ENCODE data around the gene MVD.

MVD gene

DNA sequence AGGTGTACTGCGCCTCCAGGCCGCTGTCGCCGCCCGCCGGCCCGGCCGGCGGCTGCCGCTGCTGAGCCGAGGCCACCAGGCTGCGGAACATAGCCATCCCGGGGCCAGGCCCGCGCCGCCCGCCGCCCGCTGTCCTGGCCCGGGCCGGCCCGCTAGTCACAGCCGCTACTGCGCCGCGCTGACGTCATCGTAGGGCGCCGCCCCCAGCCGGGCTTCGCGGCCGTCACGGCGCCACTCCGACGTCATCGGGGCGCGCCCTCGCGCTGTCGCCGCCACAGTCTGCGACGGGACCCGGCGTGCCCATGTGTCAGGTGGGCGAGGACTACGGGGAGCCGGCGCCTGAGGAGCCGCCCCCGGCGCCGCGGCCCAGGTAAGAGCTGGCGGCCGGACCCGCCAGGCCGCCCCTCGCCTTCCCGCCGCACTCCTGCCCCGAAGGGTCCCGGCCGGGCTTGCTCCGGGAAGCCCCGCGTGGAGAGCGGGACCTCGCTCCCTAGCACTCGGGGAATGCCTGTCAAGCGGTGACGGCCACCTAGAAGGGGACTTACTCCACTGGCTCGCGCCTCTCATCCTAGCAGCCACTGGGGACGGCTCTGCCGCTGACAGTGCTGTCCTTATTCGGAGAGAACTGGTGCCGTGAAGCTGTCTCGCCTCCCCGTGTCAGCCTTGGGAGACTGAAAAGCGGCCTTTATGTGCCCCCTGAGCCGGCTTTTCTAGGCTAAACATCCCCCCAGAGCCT, 43.5 kb upstream of the MVD start, which contains the start of the genes CTU2 and RNF166:
Gene CTU2 (plus strand): TSS at position 275 of the 736 bp plus-strand sequence. CDS start 28 bp downstream, at position 303.
Gene RNF166 (minus strand): TSS at position 180 of the 736 bp plus-strand sequence. CDS start 83 bp downstream, at position 97.
- Histone ChIP-seq H3K4me3 (ENCODE audit: low read depth, low read length) (peak within 1 kb of the TSS; percentile 93), H3K36me3 (replicated peaks) (peaks cover 2% of the 10 kb centered on the region), H3K27me3 (replicated peaks) (no peaks in the 10 kb centered on the region), H3K27ac (peak within 1 kb of the TSS; percentile 46)
- DNase-seq = peak; percentile 69
- in situ Hi-C loops (cut with HindIII; ENCODE audit: low pct_ligation_motif_present, low sequenced_read_pairs) = no loop called here
- TF ChIP-seq, protein P1, sequence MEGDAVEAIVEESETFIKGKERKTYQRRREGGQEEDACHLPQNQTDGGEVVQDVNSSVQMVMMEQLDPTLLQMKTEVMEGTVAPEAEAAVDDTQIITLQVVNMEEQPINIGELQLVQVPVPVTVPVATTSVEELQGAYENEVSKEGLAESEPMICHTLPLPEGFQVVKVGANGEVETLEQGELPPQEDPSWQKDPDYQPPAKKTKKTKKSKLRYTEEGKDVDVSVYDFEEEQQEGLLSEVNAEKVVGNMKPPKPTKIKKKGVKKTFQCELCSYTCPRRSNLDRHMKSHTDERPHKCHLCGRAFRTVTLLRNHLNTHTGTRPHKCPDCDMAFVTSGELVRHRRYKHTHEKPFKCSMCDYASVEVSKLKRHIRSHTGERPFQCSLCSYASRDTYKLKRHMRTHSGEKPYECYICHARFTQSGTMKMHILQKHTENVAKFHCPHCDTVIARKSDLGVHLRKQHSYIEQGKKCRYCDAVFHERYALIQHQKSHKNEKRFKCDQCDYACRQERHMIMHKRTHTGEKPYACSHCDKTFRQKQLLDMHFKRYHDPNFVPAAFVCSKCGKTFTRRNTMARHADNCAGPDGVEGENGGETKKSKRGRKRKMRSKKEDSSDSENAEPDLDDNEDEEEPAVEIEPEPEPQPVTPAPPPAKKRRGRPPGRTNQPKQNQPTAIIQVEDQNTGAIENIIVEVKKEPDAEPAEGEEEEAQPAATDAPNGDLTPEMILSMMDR (IDR thresholded peaks at IDR 0.05; ENCODE audit: low read depth, low read length, missing control alignments) = no peak

DNA sequence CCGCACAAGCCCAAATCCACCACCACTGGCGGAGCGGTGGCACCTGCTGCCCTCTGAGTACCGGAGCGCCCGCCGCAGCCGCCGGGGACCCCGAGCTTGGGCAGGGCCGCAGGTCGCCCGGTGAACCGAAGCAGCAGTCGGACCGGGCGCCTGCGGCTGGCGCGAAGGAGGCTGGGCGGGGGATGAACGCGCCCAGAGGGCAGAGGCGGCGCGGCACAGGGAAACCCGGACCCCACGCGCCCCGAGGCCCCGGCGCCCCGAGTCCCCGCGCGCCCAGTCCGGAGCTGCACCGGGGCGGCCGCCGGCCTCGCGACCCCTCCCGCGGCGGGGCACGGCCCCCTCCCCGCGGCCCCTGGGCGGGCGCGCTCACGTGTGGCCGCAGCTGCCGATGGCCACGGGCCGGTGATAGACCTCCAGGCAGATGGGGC, 42.9 kb upstream of the MVD start:
- no peak for DNase-seq
- Histone ChIP-seq H3K27me3 (replicated peaks) (no peaks in the 10 kb centered on the region), H3K27ac (peak overlapping the region; percentile 46), H3K36me3 (replicated peaks) (peaks cover 2% of the 10 kb centered on the region), H3K4me3 (ENCODE audit: low read depth, low read length) (peak overlapping the region; percentile 63)
- in situ Hi-C loops (cut with HindIII; ENCODE audit: low pct_ligation_motif_present, low sequenced_read_pairs) = no loop called here
- TF ChIP-seq, protein P1 (IDR thresholded peaks at IDR 0.05; ENCODE audit: low read depth, low read length, missing control alignments) = no peak

DNA sequence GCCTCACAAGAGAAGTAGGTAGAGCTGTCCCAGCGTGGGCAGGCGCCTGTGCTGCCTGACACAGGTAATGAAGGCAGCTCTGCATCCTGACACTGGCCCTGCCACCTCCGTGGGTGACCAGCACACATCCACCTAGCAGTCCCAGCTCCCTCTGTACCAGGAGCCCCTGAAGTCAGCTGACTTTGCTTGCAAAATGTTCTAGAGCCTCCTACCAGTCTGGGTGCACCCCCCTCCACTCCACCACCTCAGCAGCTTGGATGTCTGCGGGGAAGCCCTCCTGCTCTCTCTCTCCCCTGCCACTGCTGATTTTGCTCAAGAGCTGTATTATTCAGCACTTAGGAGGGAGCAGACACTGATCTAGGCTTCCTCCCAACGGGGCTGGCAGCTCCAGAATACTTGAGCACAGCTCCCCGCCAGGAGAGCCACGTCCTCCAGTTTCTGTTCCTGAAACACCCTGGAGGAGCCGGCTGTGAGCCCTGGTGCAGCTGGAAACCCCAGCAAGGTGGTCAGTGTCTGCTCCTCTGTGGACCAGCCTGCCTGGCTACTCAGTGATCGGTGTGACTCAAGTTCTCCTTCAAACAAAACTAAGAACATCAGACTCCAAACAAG, 42.3 kb upstream of the MVD start:
- DNase-seq = peak; percentile 17
- peak overlapping the region; percentile 7 for H3K27ac ChIP-seq
- in situ Hi-C loops (cut with HindIII; ENCODE audit: low pct_ligation_motif_present, low sequenced_read_pairs) = no loop called here

DNA sequence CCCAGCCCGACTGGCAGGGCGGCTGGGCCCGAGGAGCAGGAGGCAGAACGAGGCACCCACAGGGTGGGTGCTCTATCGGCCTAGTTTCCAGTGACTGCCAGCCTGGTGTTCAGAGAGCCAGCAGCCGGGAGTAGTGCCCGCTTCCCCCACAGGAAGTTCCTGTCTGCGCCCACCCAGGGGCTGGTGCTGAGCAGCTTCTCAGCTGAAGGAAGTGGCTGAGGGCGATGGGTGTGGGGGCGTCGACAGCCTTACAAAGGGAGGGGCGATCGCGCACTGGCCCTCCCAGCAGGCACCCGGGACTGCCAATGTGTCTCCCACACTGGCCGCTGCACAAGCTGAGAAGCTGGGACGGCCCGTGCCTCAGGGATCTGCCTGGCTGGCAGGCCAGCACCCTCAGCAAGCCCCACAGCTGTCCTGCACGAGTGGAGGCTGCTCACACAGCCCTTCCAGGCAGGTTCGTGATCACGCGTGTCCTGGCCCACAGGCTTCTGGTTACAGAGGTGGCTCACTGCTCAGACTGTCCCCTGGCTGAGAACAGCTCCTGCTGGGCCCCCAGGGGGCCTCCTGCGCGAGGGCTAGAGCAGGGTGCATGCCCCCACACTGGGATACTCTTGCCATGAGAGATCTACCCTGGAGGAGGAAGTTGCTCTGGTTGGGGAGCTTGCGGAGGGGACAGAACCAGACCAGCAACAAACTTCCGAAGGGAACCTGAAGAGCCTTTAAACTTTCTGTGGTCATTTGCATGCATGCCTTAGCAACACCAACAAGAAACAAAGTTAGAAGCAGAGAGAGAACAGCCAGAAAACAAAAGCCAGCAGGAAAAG, 40.8 kb upstream of the MVD start:
- peaks cover 3% of the 10 kb centered on the region for H3K36me3 ChIP-seq (replicated peaks)
- H3K27ac ChIP-seq = no peak overlapping the region
- in situ Hi-C loops (cut with HindIII; ENCODE audit: low pct_ligation_motif_present, low sequenced_read_pairs) = no loop called here
- TF ChIP-seq, protein P1 (IDR thresholded peaks at IDR 0.05; ENCODE audit: low read depth, low read length, missing control alignments) = no peak
- DNase-seq = no peak
- no peaks in the 10 kb centered on the region for H3K27me3 ChIP-seq (replicated peaks)
- no peak overlapping the region for H3K4me3 ChIP-seq (ENCODE audit: low read depth, low read length)

More for the DNA sequence above, 42.3 kb upstream of the MVD start:
- peak overlapping the region; percentile 63 for H3K4me3 ChIP-seq (ENCODE audit: low read depth, low read length)
- H3K27me3 ChIP-seq (replicated peaks) = no peaks in the 10 kb centered on the region
- TF ChIP-seq, protein P1 (IDR thresholded peaks at IDR 0.05; ENCODE audit: low read depth, low read length, missing control alignments) = no peak
- peaks cover 2% of the 10 kb centered on the region for H3K36me3 ChIP-seq (replicated peaks)

DNA sequence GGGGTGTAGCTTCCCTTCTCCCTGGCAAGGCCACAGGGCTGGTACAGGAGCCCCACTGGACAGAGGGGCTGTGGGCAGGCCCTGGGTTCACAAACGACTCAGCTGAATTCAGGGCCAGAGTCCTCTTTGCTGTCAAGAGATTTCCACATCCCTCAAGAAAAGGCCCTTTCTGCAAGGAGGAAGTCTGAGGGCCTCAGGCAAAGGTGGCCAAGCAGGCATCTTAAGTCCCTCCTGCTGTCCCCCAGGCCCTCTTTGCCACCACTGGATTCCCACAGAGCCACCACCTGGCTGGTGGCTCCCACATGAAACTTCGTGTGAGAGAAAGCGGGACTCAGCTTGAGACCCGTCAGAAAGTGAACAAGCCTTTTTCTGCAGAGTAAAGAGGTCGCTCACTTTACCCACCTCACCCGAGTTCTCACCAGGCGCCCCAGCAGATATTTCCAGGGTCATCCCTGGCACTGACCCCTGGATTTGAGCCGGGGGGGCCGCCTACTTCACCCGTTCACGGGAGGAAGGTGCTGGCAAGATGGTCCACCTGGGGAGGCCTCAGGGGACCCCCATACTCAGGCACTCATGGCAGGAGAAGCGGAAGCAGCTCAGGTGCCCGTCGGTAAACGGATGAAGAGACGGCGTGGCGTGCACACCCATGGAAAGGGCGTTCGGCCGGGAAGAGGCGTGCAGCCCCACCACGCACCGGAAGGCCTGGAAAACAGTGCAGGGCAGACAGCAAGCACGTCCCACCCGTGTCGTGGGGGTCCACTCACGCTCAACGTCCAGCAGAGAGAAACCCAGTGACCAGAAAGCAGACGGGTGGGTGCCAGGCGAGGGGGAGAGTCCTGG, 39.7 kb upstream of the MVD start:
- no peak overlapping the region for H3K27ac ChIP-seq
- peaks cover 12% of the 10 kb centered on the region for H3K36me3 ChIP-seq (replicated peaks)
- no peaks in the 10 kb centered on the region for H3K27me3 ChIP-seq (replicated peaks)
- TF ChIP-seq, protein P1 (IDR thresholded peaks at IDR 0.05; ENCODE audit: low read depth, low read length, missing control alignments) = no peak
- DNase-seq = no peak
- H3K4me3 ChIP-seq (ENCODE audit: low read depth, low read length) = no peak overlapping the region
- in situ Hi-C loops (cut with HindIII; ENCODE audit: low pct_ligation_motif_present, low sequenced_read_pairs) = no loop called here
